BLaER1 treated with 17β-estradiol and CSF1 and Interleukin-3, amounts not matched to agents 10 nM and 100 nM (cell line): ENCODE data around the gene ERCC6L.

Experiments used
- H3K27ac ChIP-seq, 11 experiments: shearing (Covaris generic); formaldehyde crosslinking; 2 replicates each; pipeline ENCODE4 v1.8.1; 2022
- H3K27me3 ChIP-seq, 11 experiments: shearing (Covaris generic); formaldehyde crosslinking; 2 replicates each; pipeline ENCODE4 v1.8.1; 2022
- H3K36me3 ChIP-seq, 11 experiments: shearing (Covaris generic); formaldehyde crosslinking; 2 replicates each; pipeline ENCODE4 v1.8.1; 2022
- H3K4me1 ChIP-seq, 10 experiments: shearing (Covaris generic); formaldehyde crosslinking; 2 replicates each; pipeline ENCODE4 v1.8.1; 2022
- H3K4me2 ChIP-seq, 11 experiments: shearing (Covaris generic); formaldehyde crosslinking; 2 replicates each; pipeline ENCODE4 v1.8.1; 2022
- H3K4me3 ChIP-seq, 10 experiments: shearing (Covaris generic); formaldehyde crosslinking; 2 replicates each; pipeline ENCODE4 v1.8.1; 2022
- H3K9ac ChIP-seq, 11 experiments: shearing (Covaris generic); formaldehyde crosslinking; 2 replicates each; pipeline ENCODE4 v1.8.1; 2022
- H3K9me3 ChIP-seq, 11 experiments: shearing (Covaris generic); formaldehyde crosslinking; replicated peaks in 1 of 11; 2 replicates each; pipeline ENCODE4 v1.8.1; 2022
- H4K20me1 ChIP-seq, 11 experiments: shearing (Covaris generic); formaldehyde crosslinking; 2 replicates each; pipeline ENCODE4 v1.8.1; 2022
- Cebpa-rat ChIP-seq, 11 experiments: shearing (Covaris generic); IDR thresholded peaks; 2 replicates each; pipeline ENCODE4 v1.8.1; 2022

Gene ERCC6L

DNA sequence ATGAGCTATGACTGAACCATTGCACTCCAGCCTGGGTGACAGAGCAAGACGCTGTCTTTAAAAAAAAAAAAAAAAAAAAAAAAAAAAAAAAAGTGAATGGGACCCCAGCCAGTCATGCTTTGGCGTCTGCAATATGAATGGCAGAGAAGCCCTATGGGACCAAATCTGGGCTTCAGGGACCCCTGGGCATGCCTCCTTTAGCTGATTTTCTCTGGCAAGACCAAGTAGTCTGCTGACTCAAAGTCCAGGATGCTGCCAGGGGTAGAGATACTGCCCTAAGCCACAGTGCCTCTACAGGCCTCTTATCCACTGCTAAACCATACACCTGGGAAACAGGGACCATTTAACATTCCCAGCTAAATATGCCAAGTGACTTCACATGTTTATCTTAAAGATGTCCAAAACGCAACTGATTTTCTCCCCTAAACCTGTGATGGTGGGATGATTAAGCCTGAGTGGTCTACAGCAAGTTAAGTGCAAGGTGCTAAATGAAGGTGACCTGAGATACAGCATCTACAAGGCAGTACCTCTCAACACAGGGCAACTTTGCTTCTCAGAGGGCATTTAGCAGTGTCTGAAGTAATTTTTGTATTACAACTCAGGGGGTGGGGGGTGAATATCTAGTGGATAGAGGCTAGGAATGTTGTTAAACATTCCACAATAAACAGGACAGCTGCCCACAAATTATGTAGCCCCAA lies 32.4 kb upstream of the ERCC6L start:
- Histone ChIP-seq H3K9ac (peak overlapping the region in 2 of 11 experiments; percentile 45 to 99; a peak in 4 of 22 replicates), H3K9me3 (no peaks in the 10 kb centered on the region), H3K4me2 (peak overlapping the region in 10 of 11 experiments; percentile 7 to 99 (median 94); a peak in 17 of 22 replicates), H3K4me3 (no peak overlapping the region; a peak in 1 of 20 replicates), H3K27ac (no peak overlapping the region), H3K4me1 (peaks cover 44 to 71% (median 67%) of the 10 kb centered on the region in 10 experiments), H4K20me1 (peaks cover 88 to 100% (median 99%) of the 10 kb centered on the region in 11 experiments), H3K27me3 (no peaks in the 10 kb centered on the region), H3K36me3 (peaks cover 96 to 100% (median 100%) of the 10 kb centered on the region in 11 experiments)
- TF ChIP-seq Cebpa-rat (IDR thresholded peaks at IDR 0.05), result no peak

DNA sequence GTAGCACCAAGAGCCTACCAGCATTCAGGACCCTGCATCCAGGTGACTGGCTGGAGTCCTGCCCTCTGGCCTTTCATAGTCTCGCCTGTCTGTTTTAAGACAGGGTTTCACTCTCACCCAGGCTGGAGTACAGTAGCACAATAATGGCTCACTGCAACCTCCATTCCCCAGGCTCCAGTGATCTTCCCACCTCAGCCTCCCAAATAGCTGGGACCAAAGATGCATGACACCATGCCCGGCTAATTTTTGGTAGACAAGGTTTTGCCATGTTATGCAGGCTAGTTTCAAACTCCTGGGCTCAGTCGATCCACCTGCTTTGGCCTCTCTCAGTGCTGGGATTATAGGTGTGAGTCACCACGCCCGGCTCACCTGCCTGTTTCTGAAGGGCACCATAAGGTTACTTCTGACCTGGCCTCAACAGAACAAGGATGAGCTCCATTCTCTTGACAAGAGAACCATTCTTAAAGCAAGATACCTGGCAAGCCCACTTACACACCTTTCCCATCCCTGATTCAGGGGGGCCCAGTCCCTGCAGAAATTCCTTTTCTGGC lies 31.6 kb upstream of the ERCC6L start:
- H3K36me3 ChIP-seq, result peaks cover 90 to 100% (median 94%) of the 10 kb centered on the region in 11 experiments

DNA sequence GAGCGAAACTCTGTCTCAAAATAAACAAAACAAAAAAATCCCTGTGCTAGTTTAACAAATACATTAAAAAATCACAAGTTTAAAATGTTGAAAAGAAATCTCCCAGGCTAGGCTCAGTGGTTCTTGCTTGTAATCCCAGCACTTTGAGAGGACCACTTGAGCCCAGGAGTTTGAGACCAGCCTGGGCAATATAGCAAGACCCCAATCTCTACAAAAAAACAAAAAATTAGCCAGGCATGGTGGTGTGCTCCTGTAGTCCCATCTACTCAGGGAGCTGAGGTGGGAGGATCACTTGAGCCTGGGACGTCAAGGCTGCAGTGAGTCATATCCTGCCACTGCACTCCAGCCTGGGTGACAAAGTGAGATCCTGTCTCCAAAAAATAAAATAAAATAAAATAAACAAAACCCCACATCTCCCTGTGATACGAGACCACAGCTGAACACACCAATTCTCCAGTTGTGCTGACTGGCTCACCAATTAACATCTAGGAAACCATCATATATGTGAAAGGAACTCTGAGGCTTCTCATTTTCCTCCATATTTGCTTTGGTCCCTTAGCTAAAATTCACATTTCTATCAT lies 30.9 kb upstream of the ERCC6L start:
- TF ChIP-seq Cebpa-rat (IDR thresholded peaks at IDR 0.05), result no peak
- H3K9me3 ChIP-seq, result no peaks in the 10 kb centered on the region
- H3K36me3 ChIP-seq, result peaks cover 84 to 95% (median 88%) of the 10 kb centered on the region in 11 experiments
- H3K9ac ChIP-seq, result peak overlapping the region in 2 of 11 experiments; percentile 6 to 9; a peak in 2 of 22 replicates
- H3K4me1 ChIP-seq, result peaks cover 30 to 59% (median 54%) of the 10 kb centered on the region in 10 experiments
- peaks cover 73 to 97% (median 94%) of the 10 kb centered on the region in 11 experiments for H4K20me1 ChIP-seq
- no peaks in the 10 kb centered on the region for H3K27me3 ChIP-seq
- peak overlapping the region in 8 of 11 experiments; percentile 9 to 97 (median 92); a peak in 12 of 22 replicates for H3K4me2 ChIP-seq
- H3K4me3 ChIP-seq, result 0 out of 20 replicates have a peak overlapping the region, but pooled peaks of 1 of the 10 experiments have one; percentile 24
- peak overlapping the region in 3 of 11 experiments; percentile 12 to 39 (median 36); a peak in 3 of 22 replicates for H3K27ac ChIP-seq

More for the DNA sequence above, 31.6 kb upstream of the ERCC6L start:
- no peak for TF ChIP-seq Cebpa-rat (IDR thresholded peaks at IDR 0.05)
- peak overlapping the region in 2 of 11 experiments; percentile 6 to 9; a peak in 3 of 22 replicates for H3K9ac ChIP-seq
- H3K27ac ChIP-seq, result peak overlapping the region in 3 of 11 experiments; percentile 12 to 39 (median 36); a peak in 3 of 22 replicates
- H3K4me1 ChIP-seq, result peaks cover 36 to 65% (median 60%) of the 10 kb centered on the region in 10 experiments
- H3K4me3 ChIP-seq, result peak overlapping the region in 1 of 10 experiments; percentile 13; a peak in 1 of 20 replicates
- no peaks in the 10 kb centered on the region for H3K27me3 ChIP-seq
- peak overlapping the region in 9 of 11 experiments; percentile 7 to 97 (median 90); a peak in 15 of 22 replicates for H3K4me2 ChIP-seq
- H3K9me3 ChIP-seq, result no peaks in the 10 kb centered on the region
- H4K20me1 ChIP-seq, result peaks cover 80 to 100% (median 99%) of the 10 kb centered on the region in 11 experiments

DNA sequence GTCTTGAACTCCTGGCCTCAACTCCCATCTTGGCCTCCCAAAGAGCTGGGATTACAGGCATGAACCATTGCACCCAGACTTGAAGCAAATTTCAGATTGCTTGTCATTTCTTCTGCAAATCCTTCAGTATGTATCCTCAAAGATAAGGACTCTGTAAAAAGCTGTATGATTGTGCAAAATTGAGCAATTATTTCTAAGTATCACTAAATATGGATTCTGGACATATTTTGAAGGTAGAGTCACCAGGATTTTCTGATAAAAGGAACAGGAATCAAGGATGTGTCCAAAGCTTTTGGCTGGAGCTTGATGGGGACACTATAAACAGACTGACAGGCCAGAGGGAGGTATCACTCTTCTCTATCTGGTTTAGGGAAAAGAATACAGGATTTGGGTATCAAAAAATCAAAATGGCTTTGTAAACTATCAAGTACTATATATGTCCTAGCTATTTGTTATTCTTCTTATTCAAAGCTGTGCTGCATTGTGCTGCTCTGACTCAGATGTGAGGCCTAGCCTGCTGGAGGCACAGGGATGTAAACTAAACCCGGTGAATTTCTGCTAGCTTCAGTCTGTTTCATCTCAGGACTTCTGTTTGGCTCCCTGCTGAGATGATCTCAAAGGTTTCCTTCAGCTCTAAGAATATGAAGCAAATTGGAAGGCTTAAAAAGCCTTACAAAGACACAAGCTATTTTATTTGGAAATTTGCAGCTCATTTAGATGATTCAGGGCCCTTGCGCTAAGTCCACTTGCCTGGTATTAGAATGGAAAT lies 30.0 kb upstream of the ERCC6L start:
- no peak overlapping the region; a peak in 1 of 22 replicates for H3K27ac ChIP-seq
- H3K9ac ChIP-seq, result no peak overlapping the region
- H3K4me2 ChIP-seq, result peak overlapping the region in 2 of 11 experiments; percentile 90 to 97; a peak in 3 of 22 replicates
- TF ChIP-seq Cebpa-rat (IDR thresholded peaks at IDR 0.05), result no peak
- H3K36me3 ChIP-seq, result peaks cover 74 to 85% (median 78%) of the 10 kb centered on the region in 11 experiments
- H3K27me3 ChIP-seq, result no peaks in the 10 kb centered on the region
- H3K9me3 ChIP-seq, result no peaks in the 10 kb centered on the region
- no peak overlapping the region for H3K4me3 ChIP-seq
- H4K20me1 ChIP-seq, result peaks cover 64 to 93% (median 85%) of the 10 kb centered on the region in 11 experiments; a peak in 21 of 22 replicates
- H3K4me1 ChIP-seq, result peaks cover 20 to 49% (median 44%) of the 10 kb centered on the region in 10 experiments

DNA sequence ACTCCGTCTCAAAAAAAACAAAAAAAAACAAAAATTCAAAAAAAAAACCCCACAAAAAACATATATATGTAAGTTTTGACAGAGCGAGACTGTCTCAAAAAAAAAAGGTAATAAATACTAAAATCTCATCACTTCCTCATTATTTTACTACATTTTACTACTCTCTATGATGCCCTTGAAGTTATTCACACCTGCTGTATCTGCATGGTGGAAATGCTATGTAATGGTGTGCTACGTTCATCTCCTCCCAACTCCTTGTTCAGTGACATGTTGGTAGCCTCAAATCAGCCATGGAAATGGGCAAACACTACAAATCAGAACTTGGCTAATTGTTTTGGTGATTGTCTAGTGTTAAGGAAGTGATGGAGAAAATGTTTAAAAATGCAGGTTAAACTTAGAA lies 26.4 kb upstream of the ERCC6L start:
- Histone ChIP-seq H3K9me3 (no peaks in the 10 kb centered on the region), H3K4me1 (peaks cover 8 to 17% (median 12%) of the 10 kb centered on the region in 10 experiments; a peak in 19 of 20 replicates), H3K4me2 (no peak overlapping the region), H3K9ac (no peak overlapping the region), H3K27ac (no peak overlapping the region), H3K27me3 (no peaks in the 10 kb centered on the region), H4K20me1 (peaks cover 28 to 69% (median 54%) of the 10 kb centered on the region in 11 experiments; a peak in 21 of 22 replicates), H3K4me3 (no peak overlapping the region), H3K36me3 (peaks cover 39 to 50% (median 43%) of the 10 kb centered on the region in 11 experiments)
- TF ChIP-seq Cebpa-rat (IDR thresholded peaks at IDR 0.05), result no peak

DNA sequence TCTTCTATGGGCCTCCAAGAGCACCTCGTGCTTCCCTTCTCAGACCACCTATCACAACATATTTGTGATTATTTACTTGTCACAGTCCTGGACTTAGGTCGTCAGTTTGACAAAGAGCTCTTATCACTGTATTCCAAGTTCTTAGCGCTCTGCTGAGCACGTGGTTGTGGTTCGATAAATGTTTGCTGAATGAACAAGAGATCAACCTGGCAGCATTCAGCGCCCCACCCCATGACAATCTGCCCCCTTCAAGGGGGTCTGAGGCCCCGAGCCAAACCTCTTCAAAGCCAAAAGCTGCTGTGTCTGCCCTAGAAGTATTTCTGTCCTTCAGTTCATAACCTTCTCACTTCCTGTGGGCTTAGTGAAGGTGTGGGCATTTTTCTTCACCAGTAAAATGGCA lies 23.2 kb upstream of the ERCC6L start:
- H4K20me1 ChIP-seq, result peaks cover 0 to 44% (median 22%) of the 10 kb centered on the region in 11 experiments; a peak in 19 of 22 replicates

DNA sequence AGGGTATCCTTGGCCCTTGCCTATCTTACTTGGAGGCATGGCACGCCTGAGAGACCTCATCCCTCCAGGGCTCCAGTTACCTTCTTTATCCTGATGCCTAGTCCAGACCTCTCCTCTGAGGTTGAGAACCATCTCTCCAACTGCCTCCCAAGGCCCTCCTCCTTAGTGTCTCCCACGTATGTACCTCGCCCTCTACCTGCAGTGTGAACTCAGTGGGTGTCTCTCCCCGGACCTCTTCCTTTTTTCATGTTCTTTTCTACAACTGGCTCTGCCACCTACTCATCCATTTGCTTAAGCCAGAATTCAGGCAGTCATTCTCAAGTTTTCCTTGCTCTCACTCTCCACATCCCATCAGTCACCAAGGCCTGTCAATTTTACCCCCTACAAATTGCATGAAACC lies 21.6 kb upstream of the ERCC6L start:
- H3K27me3 ChIP-seq, result no peaks in the 10 kb centered on the region
- no peak overlapping the region for H3K4me2 ChIP-seq
- no peak overlapping the region for H3K9ac ChIP-seq
- no peaks in the 10 kb centered on the region for H3K9me3 ChIP-seq
- peaks cover 0 to 27% (median 8%) of the 10 kb centered on the region in 11 experiments; a peak in 14 of 22 replicates for H4K20me1 ChIP-seq
- peaks cover 0 to 10% (median 0%) of the 10 kb centered on the region in 10 experiments; a peak in 4 of 20 replicates for H3K4me1 ChIP-seq
- H3K36me3 ChIP-seq, result peaks cover 0 to 2% (median 0%) of the 10 kb centered on the region in 11 experiments; a peak in 1 of 22 replicates
- no peak for TF ChIP-seq Cebpa-rat (IDR thresholded peaks at IDR 0.05)
- no peak overlapping the region for H3K27ac ChIP-seq
- H3K4me3 ChIP-seq, result no peak overlapping the region

More for the DNA sequence above, 23.2 kb upstream of the ERCC6L start:
- Histone ChIP-seq H3K4me2 (peak overlapping the region in 2 of 11 experiments; percentile 0 to 7; a peak in 1 of 22 replicates), H3K4me3 (no peak overlapping the region), H3K9me3 (no peaks in the 10 kb centered on the region), H3K9ac (no peak overlapping the region), H3K4me1 (peaks cover 0 to 10% (median 0%) of the 10 kb centered on the region in 10 experiments; a peak in 4 of 20 replicates), H3K36me3 (peaks cover 7 to 18% (median 11%) of the 10 kb centered on the region in 11 experiments), H3K27me3 (no peaks in the 10 kb centered on the region), H3K27ac (no peak overlapping the region)
- TF ChIP-seq Cebpa-rat (IDR thresholded peaks at IDR 0.05), result no peak

DNA sequence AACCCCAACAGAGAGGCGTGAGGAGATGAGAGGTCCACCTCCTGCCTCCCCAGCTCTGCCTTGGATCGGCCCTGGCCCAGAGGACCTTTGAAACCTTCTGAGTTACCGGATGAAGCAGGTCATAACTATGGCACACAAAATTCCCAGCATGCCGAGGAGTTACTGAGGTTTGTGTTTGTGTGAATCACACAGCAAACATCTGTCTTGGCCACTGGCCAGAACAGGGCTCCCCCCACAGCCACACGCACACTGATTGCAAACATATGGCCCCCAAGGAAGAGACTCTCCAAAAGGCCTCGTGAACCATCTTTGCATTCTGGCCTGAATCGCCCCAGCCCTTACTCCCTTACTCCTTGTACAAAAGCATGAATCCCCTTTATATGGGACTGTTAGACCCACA lies 19.3 kb upstream of the ERCC6L start:
- no peak overlapping the region for H3K4me2 ChIP-seq
- no peak overlapping the region for H3K9ac ChIP-seq
- peaks cover 0 to 11% (median 0%) of the 10 kb centered on the region in 11 experiments; a peak in 9 of 22 replicates for H4K20me1 ChIP-seq
- no peak overlapping the region for H3K27ac ChIP-seq
- no peaks in the 10 kb centered on the region for H3K9me3 ChIP-seq
- H3K27me3 ChIP-seq, result no peaks in the 10 kb centered on the region
- no peak for TF ChIP-seq Cebpa-rat (IDR thresholded peaks at IDR 0.05)
- no peaks in the 10 kb centered on the region for H3K36me3 ChIP-seq
- H3K4me1 ChIP-seq, result peaks cover 0 to 10% (median 0%) of the 10 kb centered on the region in 10 experiments; a peak in 4 of 20 replicates
- no peak overlapping the region for H3K4me3 ChIP-seq
